Gastrocnemius medialis (tissue), 4 donors: Measurements from ENCODE around the gene CYGB.

Source experiments
- CTCF ChIP-seq, 5 experiments: fragments of 450-650 bp in 3 of 5; fragments of 200-600 bp in 2 of 5; sonication (generic) in 2 of 5; IDR thresholded peaks in 4 of 5; conservative IDR thresholded peaks in 1 of 5; 1 replicate in 4 of 5; 2 replicates in 1 of 5; pipeline ENCODE4 v1.5.1; 2016 to 2019; ENCODE audit warnings: antibody characterized with exemption in 5 of 5, mild to moderate bottlenecking in 3 of 5, moderate library complexity in 3 of 5
- POLR2A ChIP-seq, 2 donors: fragments of 450-650 bp; IDR thresholded peaks; one replicate each; pipeline ENCODE4 v1.6.1; 2017; ENCODE audit warnings: antibody characterized with exemption in 2 of 2, mild to moderate bottlenecking in 2 of 2, moderate library complexity in 2 of 2

DNA sequence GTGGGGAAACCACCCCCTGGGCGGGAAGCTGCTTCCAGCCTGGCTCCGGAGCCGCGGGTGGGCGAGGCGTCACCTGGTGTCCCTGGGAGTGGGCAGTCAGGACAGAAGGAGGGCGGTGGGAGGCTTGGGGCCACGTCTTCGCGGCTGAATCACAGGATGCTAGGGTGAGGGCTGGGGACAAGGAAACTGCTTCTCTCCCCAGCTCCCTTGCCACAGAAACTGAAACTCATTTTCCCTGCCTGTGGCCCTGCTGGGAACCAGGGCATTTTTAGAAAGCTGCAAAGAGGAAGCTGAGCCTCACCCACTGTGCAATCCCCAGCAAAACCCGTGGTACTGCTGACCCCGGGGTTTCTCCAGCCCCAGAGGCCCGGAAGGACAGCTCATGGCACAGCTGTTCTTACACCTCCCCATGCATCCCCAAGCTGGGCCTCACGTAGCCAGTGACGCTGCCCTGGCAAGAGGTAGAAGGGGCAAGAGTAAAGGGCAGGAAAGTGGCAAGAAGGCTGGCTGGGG is 44.5 kb downstream of the CYGB start:
- no peak for TF ChIP-seq CTCF (IDR thresholded peaks at IDR 0.05 in 4 of 5, conservative IDR thresholded peaks at IDR 0.05 in 1 of 5)
- peak; percentile 18 to 26 for TF ChIP-seq POLR2A (IDR thresholded peaks at IDR 0.05)
